KBM-7 (cell line): Measurements from ENCODE around the gene NKPD1.

ENCODE experiments used
- DNase-seq: peaks from one replicate; pipeline ENCODE4 v3.0.0-alpha.2; 2015
- in situ Hi-C: fragments of 300-500 bp; cut with MboI; formaldehyde crosslinking; loops from 2 replicates; pipeline ENCODE4 v1.14.3; 2020; ENCODE audit warnings: low sequenced_read_pairs, low pct_unique_long_range_greater_than_20kb, mixed read lengths

NKPD1 gene

GRCh38 chr19:45158503-45159209, 2.1 kb downstream of the NKPD1 start:
- in situ Hi-C loops, result no loop called here
- no peak for DNase-seq

GRCh38 chr19:45156751-45157150, 4.0 kb downstream of the NKPD1 start:
- no peak for DNase-seq
- in situ Hi-C loops, result no loop called here

- in situ Hi-C loops, result no loop called here
These were observed 4.7 kb downstream of the NKPD1 start for GRCh38 chr19:45156011-45156630.

GRCh38 chr19:45154064-45154827, 6.5 kb downstream of the NKPD1 start:
- in situ Hi-C loops, result no loop called here
- no peak for DNase-seq

More at GRCh38 chr19:45156011-45156630, 4.7 kb downstream of the NKPD1 start:
- no peak for DNase-seq

GRCh38 chr19:45153339-45154063, 7.3 kb downstream of the NKPD1 start:
- in situ Hi-C loops, result no loop called here
- no peak for DNase-seq

GRCh38 chr19:45152504-45153338, 8.1 kb downstream of the NKPD1 start:
- DNase-seq, result no peak
- in situ Hi-C loops, result no loop called here

GRCh38 chr19:45151821-45152503, 8.8 kb downstream of the NKPD1 start:
- DNase-seq, result no peak
- in situ Hi-C loops, result no loop called here

- in situ Hi-C loops, result no loop called here
- no peak for DNase-seq
These were observed 9.5 kb downstream of the NKPD1 start for GRCh38 chr19:45151320-45151719.

- in situ Hi-C loops, result no loop called here
- no peak for DNase-seq
These were observed 10.0 kb downstream of the NKPD1 start for GRCh38 chr19:45150751-45151281.

- in situ Hi-C loops, result no loop called here
- no peak for DNase-seq
These were observed 10.6 kb downstream of the NKPD1 start for GRCh38 chr19:45150180-45150579.

GRCh38 chr19:45149129-45149528, 11.7 kb downstream of the NKPD1 start:
- in situ Hi-C loops, result no loop called here
- DNase-seq, result no peak

- DNase-seq, result no peak
- in situ Hi-C loops, result no loop called here
These were observed 12.7 kb downstream of the NKPD1 start for GRCh38 chr19:45147835-45148676.

GRCh38 chr19:45146741-45147205, 14.0 kb downstream of the NKPD1 start:
- in situ Hi-C loops, result no loop called here
- DNase-seq, result no peak

GRCh38 chr19:45146251-45146650, 14.5 kb downstream of the NKPD1 start:
- peak; percentile 35 for DNase-seq
- in situ Hi-C loops, result no loop called here

- DNase-seq, result no peak
These were observed 15.3 kb downstream of the NKPD1 start for GRCh38 chr19:45145270-45146189.

More at GRCh38 chr19:45145270-45146189, 15.3 kb downstream of the NKPD1 start:
- in situ Hi-C loops, result no loop called here
